Measurements from ENCODE around the gene COBL. TPM values are rescaled to one million over a fixed set of nuclear protein-coding genes. Genes with fewer than 3 reads are reported as not detected.

The COBL gene
- total RNA-seq, 1 experiment from 2014 or later, result 0.39 TPM

- H3K27ac ChIP-seq (ENCODE audit: low read length), result no peak overlapping the region
- no peak for TF ChIP-seq CTCF (IDR thresholded peaks at IDR 0.05)
- no peak for TF ChIP-seq SIN3A (IDR thresholded peaks at IDR 0.05; ENCODE audit: borderline replicate concordance, insufficient read depth, low read depth, low read length)
- no peak for TF ChIP-seq REST (IDR thresholded peaks at IDR 0.05; ENCODE audit: insufficient read depth in 1 of 2, low read depth in 2 of 2, low read length in 1 of 2)
- TF ChIP-seq POLR2AphosphoS5 (IDR thresholded peaks at IDR 0.05; ENCODE audit: low read depth, low read length), result no peak
- TF ChIP-seq TCF7L2 (IDR thresholded peaks at IDR 0.05; ENCODE audit: low read depth, low read length), result no peak
Observed at GRCh38 chr7:51026341-51026740, 290.3 kb downstream of the COBL start.

GRCh38 chr7:51025668-51026067 is 290.9 kb downstream of the COBL start:
- no peaks in the 10 kb centered on the region for H3K9me3 ChIP-seq (ENCODE audit: control insufficient read depth, insufficient read depth, low read depth, low read length)
- no peak overlapping the region for H3K27ac ChIP-seq (ENCODE audit: low read length)
- no peaks in the 10 kb centered on the region for H3K4me1 ChIP-seq (ENCODE audit: control insufficient read depth, insufficient read depth, low read length)
- TF ChIP-seq CTCF (IDR thresholded peaks at IDR 0.05), result no peak
- no peak for TF ChIP-seq TCF7L2 (IDR thresholded peaks at IDR 0.05; ENCODE audit: low read depth, low read length)
- TF ChIP-seq POLR2AphosphoS5 (IDR thresholded peaks at IDR 0.05; ENCODE audit: low read depth, low read length), result no peak
- no peak for TF ChIP-seq SIN3A (IDR thresholded peaks at IDR 0.05; ENCODE audit: borderline replicate concordance, insufficient read depth, low read depth, low read length)
- no peaks in the 10 kb centered on the region for H3K27me3 ChIP-seq (ENCODE audit: control insufficient read depth, insufficient read depth, low read length)
- no TSS peak for BruUV-seq (replicated peaks)
- H3K36me3 ChIP-seq (ENCODE audit: control insufficient read depth, insufficient read depth, low read length), result no peaks in the 10 kb centered on the region
- ChIA-PET POLR2A (no interaction called here), CTCF (no interaction called here)
- in situ Hi-C loops (cut with HindIII; ENCODE audit: low pct_unique_long_range_greater_than_20kb, low sequenced_read_pairs), result no loop called here
- no peak for DNase-seq (ENCODE audit: low read depth, low spot score)
- intact Hi-C loops (cut with micrococcal nuclease; ENCODE audit: unreplicated experiment), result no loop called here
- ATAC-seq, result no peak
- no peak overlapping the region for H3K4me3 ChIP-seq (ENCODE audit: low read depth in 2 of 2, low read length in 2 of 2)

More at GRCh38 chr7:51026341-51026740, 290.3 kb downstream of the COBL start:
- POLR2A ChIA-PET, result no interaction called here
- no peaks in the 10 kb centered on the region for H3K4me1 ChIP-seq (ENCODE audit: control insufficient read depth, insufficient read depth, low read length)
- no peak overlapping the region for H3K4me3 ChIP-seq (ENCODE audit: low read depth in 2 of 2, low read length in 2 of 2)
- ATAC-seq (no peak), DNase-seq (ENCODE audit: low read depth, low spot score) (no peak)
- intact Hi-C loops (cut with micrococcal nuclease; ENCODE audit: unreplicated experiment) (no loop called here), in situ Hi-C loops (cut with HindIII; ENCODE audit: low pct_unique_long_range_greater_than_20kb, low sequenced_read_pairs) (no loop called here)
- H3K27me3 ChIP-seq (ENCODE audit: control insufficient read depth, insufficient read depth, low read length), result no peaks in the 10 kb centered on the region
- no peaks in the 10 kb centered on the region for H3K9me3 ChIP-seq (ENCODE audit: control insufficient read depth, insufficient read depth, low read depth, low read length)
- CTCF ChIA-PET, result no interaction called here
- H3K36me3 ChIP-seq (ENCODE audit: control insufficient read depth, insufficient read depth, low read length), result no peaks in the 10 kb centered on the region
- no TSS peak for BruUV-seq (replicated peaks)
